ENCODE data around the gene IWS1.

Gene IWS1

DNA sequence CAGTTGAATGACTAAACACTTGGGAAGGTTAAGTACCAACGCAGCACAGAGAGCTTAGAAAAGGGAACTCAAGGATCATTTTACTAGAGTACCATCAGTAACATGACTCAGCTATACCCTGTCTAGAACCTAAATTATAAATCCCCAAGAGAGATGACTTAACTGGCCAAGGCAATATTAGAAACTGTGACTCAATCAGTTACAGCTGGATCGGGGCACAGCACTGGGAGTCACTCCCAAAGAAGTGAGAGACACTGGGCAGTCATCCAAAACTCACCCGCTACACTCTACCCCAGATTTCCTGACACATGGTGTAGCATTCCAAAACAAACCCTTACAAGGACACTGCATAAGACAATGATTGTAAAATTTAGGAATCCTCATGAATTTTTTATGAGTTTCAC is 17.7 kb downstream of the IWS1 start:
- ATAC-seq (no peak), DNase-seq (no peak)
- no peaks in the 10 kb centered on the region for H3K27me3 Mint-ChIP-seq
- peaks cover 42% of the 10 kb centered on the region for H3K36me3 Mint-ChIP-seq (ENCODE audit: low read depth)
- no peaks in the 10 kb centered on the region for H3K9me3 Mint-ChIP-seq
- H3K4me3 Mint-ChIP-seq: no peak overlapping the region
- peaks cover 60% of the 10 kb centered on the region for H3K4me1 Mint-ChIP-seq
- H3K27ac Mint-ChIP-seq: peak overlapping the region; percentile 21

DNA sequence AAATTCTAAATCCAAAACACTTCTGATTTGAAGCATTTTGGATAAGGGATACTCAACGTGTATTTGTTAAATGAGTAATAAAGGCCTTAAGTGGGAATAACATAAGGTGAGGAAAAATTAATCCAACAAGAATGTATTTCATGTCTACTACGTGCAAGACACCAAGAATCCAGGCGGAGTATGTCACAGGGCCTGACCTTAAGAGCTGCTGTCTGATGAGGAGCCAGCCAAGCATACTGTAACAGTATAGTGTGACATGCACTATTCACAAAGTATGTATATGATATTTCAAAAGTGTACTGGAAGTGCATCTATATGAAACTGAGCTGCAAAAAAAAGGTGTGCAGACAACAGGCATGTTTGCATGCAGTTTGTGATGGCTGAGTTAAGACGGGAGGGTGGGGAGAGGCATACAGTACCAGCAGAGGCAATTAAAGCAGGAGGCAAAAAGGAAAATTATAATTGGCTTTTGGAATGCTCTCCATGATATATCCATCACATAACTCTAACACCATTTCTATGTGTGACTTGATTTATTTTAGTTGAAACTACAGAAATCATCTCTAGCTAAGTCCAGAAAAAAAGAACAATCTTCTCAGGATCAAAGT is 18.2 kb downstream of the IWS1 start:
- DNase-seq: no peak
- H3K4me3 Mint-ChIP-seq: no peak overlapping the region
- no peaks in the 10 kb centered on the region for H3K27me3 Mint-ChIP-seq
- H3K4me1 Mint-ChIP-seq: peaks cover 58% of the 10 kb centered on the region
- no peaks in the 10 kb centered on the region for H3K9me3 Mint-ChIP-seq
- peaks cover 43% of the 10 kb centered on the region for H3K36me3 Mint-ChIP-seq (ENCODE audit: low read depth)
- ATAC-seq: no peak
- H3K27ac Mint-ChIP-seq: peak overlapping the region; percentile 21

DNA sequence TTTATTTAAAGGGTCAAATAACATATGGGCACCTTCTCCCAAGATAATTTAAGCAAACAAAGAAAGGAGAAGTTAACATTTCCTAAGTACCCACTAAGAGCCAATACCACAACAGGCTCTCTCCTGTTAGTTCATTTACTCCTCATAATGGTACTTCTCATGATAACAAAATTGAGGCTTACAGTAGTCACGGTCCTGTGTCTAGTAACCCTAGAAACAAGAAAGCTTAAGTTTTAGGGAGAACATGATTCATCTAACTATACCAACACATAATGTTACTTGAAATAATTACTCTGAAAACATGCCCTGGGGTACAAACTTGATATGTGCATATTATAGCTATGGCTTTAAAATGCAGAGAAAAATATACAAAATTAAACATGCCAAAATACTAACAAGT is 19.8 kb downstream of the IWS1 start:
- Mint-ChIP-seq H3K4me1 (peaks cover 44% of the 10 kb centered on the region), H3K4me3 (no peak overlapping the region), H3K9me3 (no peaks in the 10 kb centered on the region), H3K27ac (no peak overlapping the region), H3K36me3 (ENCODE audit: low read depth) (peaks cover 50% of the 10 kb centered on the region), H3K27me3 (no peaks in the 10 kb centered on the region)
- no peak for DNase-seq
- no peak for ATAC-seq

GRCh38 chr2:127504552-127505430 is 21.5 kb downstream of the IWS1 start:
- peaks cover 58% of the 10 kb centered on the region for H3K36me3 Mint-ChIP-seq (ENCODE audit: low read depth)
- H3K27me3 Mint-ChIP-seq: no peaks in the 10 kb centered on the region
- no peaks in the 10 kb centered on the region for H3K9me3 Mint-ChIP-seq
- peak overlapping the region; percentile 14 for H3K27ac Mint-ChIP-seq
- ATAC-seq (no peak), DNase-seq (no peak)
- H3K4me3 Mint-ChIP-seq: no peak overlapping the region
- H3K4me1 Mint-ChIP-seq: peaks cover 31% of the 10 kb centered on the region

DNA sequence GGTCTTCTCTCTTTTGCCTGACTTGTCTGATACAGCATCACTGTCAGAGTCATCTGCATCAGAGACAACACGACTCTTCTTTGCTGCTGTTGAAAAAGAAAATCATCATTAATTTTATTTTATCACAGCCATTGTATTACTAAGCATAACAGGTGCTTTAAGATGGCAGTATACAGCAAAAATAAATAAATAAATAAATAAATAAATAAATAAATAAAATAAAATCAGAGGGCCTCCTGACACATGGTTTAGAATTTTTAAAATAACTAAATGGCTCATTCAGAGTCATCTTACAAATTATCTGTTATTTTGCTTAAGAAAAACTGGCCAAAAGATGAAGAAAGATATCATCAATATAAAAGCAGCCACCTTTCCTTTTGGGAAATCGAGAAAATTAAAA is 22.8 kb downstream of the IWS1 start:
- DNase-seq: no peak
- Mint-ChIP-seq H3K9me3 (no peaks in the 10 kb centered on the region), H3K4me1 (peaks cover 23% of the 10 kb centered on the region), H3K36me3 (ENCODE audit: low read depth) (peaks cover 57% of the 10 kb centered on the region), H3K27ac (peak overlapping the region; percentile 2), H3K4me3 (no peak overlapping the region), H3K27me3 (no peaks in the 10 kb centered on the region)
- no peak for ATAC-seq

GRCh38 chr2:127498386-127498785 is 27.9 kb downstream of the IWS1 start:
- no peak for ATAC-seq
- Mint-ChIP-seq H3K36me3 (ENCODE audit: low read depth) (peaks cover 56% of the 10 kb centered on the region), H3K27ac (peak overlapping the region; percentile 15), H3K9me3 (no peaks in the 10 kb centered on the region), H3K27me3 (no peaks in the 10 kb centered on the region), H3K4me1 (peaks cover 16% of the 10 kb centered on the region), H3K4me3 (no peak overlapping the region)
- no peak for DNase-seq

- H3K36me3 Mint-ChIP-seq (ENCODE audit: low read depth): peaks cover 62% of the 10 kb centered on the region
- ATAC-seq (no peak), DNase-seq (no peak)
- no peak overlapping the region for H3K27ac Mint-ChIP-seq
- no peaks in the 10 kb centered on the region for H3K27me3 Mint-ChIP-seq
- H3K4me3 Mint-ChIP-seq: no peak overlapping the region
- H3K4me1 Mint-ChIP-seq: peaks cover 32% of the 10 kb centered on the region
- no peaks in the 10 kb centered on the region for H3K9me3 Mint-ChIP-seq
Measured at GRCh38 chr2:127490283-127490682, 36.0 kb downstream of the IWS1 start.

- Mint-ChIP-seq H3K27ac (peak overlapping the region; percentile 79), H3K27me3 (no peaks in the 10 kb centered on the region), H3K4me3 (no peak overlapping the region), H3K36me3 (ENCODE audit: low read depth) (peaks cover 52% of the 10 kb centered on the region), H3K4me1 (peaks cover 34% of the 10 kb centered on the region), H3K9me3 (no peaks in the 10 kb centered on the region)
- DNase-seq (no peak), ATAC-seq (peak; percentile 38)
Measured at GRCh38 chr2:127486247-127487058, 39.8 kb downstream of the IWS1 start.

- Mint-ChIP-seq H3K27ac (peak overlapping the region; percentile 79), H3K4me3 (no peak overlapping the region), H3K27me3 (no peaks in the 10 kb centered on the region), H3K4me1 (peaks cover 34% of the 10 kb centered on the region), H3K9me3 (no peaks in the 10 kb centered on the region), H3K36me3 (ENCODE audit: low read depth) (peaks cover 52% of the 10 kb centered on the region)
- peak; percentile 62 for ATAC-seq
- no peak for DNase-seq
Measured at GRCh38 chr2:127485694-127486071, 40.6 kb downstream of the IWS1 start.

DNA sequence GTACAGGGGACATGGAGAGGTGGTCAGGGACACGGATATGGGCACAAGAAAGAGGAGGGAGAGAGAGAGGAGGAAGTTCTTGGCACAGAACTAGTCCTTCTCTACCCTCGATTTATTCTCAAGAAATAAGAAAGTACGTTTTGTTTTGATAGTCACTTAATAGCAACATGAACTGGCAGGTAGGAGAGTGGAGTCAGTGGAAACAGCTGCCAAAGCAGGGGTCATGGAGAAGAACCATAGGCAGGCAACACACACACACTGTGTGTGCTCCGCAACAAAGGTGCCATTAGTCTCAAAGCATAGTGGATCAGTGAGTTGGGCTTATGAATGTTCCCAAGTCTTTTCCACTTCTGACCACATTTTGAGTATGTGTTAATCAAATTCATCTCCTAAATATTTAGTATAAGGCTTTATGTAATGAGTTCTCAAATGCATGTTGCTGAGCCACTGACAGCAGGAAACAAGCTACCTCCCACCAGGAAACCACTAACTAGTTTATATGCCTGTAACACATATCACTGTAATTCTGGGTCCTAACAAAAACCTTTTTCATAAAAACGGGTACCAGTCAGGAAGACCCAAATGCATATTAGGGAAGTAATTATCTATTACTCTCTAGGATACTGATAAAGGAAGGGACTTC is 41.1 kb downstream of the IWS1 start:
- H3K4me3 Mint-ChIP-seq: no peak overlapping the region
- ATAC-seq: no peak
- H3K27me3 Mint-ChIP-seq: no peaks in the 10 kb centered on the region
- H3K9me3 Mint-ChIP-seq: no peaks in the 10 kb centered on the region
- peaks cover 52% of the 10 kb centered on the region for H3K36me3 Mint-ChIP-seq (ENCODE audit: low read depth)
- H3K27ac Mint-ChIP-seq: no peak overlapping the region
- DNase-seq: no peak
- peaks cover 34% of the 10 kb centered on the region for H3K4me1 Mint-ChIP-seq

- Mint-ChIP-seq H3K4me3 (no peak overlapping the region), H3K36me3 (ENCODE audit: low read depth) (peaks cover 33% of the 10 kb centered on the region), H3K27ac (peak overlapping the region; percentile 71), H3K4me1 (peaks cover 22% of the 10 kb centered on the region), H3K9me3 (no peaks in the 10 kb centered on the region), H3K27me3 (no peaks in the 10 kb centered on the region)
- DNase-seq (no peak), ATAC-seq (no peak)
Measured at GRCh38 chr2:127482031-127482430, 44.3 kb downstream of the IWS1 start.

DNA sequence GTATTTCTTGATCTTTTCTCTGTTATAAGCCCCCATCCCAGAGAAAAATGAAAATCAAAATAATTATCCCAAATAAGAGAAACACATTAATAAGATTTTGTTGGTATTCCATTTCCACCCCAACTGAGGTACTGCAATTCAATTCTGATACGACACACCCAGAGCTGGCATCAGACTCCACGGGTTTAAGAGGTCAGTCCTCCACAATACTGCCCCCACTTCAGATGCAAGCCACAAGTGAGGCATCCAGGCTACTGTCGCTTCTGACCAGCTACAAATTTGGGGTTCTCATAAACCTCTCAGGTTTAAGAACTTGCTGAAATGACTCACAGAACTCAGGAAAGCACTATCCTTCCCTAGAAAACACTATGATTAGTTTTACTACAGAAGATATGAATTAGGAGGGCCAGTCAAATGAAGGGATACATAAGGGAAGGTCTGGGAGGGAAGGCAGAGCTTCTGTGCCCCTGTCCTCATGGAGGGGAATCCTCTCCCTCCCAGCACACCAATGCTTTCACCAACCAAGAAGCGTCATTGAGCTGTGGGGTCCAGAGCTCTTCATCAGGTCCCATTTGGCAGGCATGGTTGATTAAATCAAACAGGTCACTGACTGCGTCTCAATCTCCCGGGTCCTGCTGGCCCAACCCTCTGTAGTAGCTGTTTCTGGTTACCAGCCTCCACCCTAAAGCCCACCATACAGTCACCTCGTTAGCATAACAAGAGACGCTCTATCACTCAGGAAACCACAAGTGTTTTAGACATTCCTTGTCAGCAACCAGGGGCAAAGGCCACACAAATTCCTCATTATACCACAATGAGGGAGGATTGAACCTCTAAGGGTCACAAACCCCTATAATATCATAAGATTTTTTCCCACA is 46.2 kb downstream of the IWS1 start:
- H3K9me3 Mint-ChIP-seq: peaks cover 10% of the 10 kb centered on the region
- ATAC-seq: no peak
- peaks cover 30% of the 10 kb centered on the region for H3K36me3 Mint-ChIP-seq (ENCODE audit: low read depth)
- H3K4me3 Mint-ChIP-seq: no peak overlapping the region
- DNase-seq: no peak
- peaks cover 4% of the 10 kb centered on the region for H3K4me1 Mint-ChIP-seq
- H3K27me3 Mint-ChIP-seq: no peaks in the 10 kb centered on the region
- H3K27ac Mint-ChIP-seq: no peak overlapping the region

GRCh38 chr2:127479219-127479825 is 47.0 kb downstream of the IWS1 start:
- Mint-ChIP-seq H3K27ac (no peak overlapping the region), H3K27me3 (no peaks in the 10 kb centered on the region), H3K4me1 (no peaks in the 10 kb centered on the region), H3K4me3 (no peak overlapping the region), H3K9me3 (peaks cover 12% of the 10 kb centered on the region), H3K36me3 (ENCODE audit: low read depth) (peaks cover 29% of the 10 kb centered on the region)
- ATAC-seq (peak; percentile 59), DNase-seq (no peak)

Data from activated naive CD8-positive, alpha-beta T cell treated with anti-CD3 and anti-CD28 coated beads, Interleukin-2, amount 50 U/mL, for 24 hours (primary cell).